ENCODE results near the gene RCCD1.

RCCD1 gene

GRCh38 chr15:90959028-90959595, 4.4 kb downstream of the RCCD1 start:
- no peak overlapping the region for H3K9ac ChIP-seq (ENCODE audit: low read length)
- no peaks in the 10 kb centered on the region for H4K20me1 ChIP-seq (ENCODE audit: insufficient read depth, low read length)
- H2AFZ ChIP-seq (ENCODE audit: low read length), result no peak overlapping the region
- no peak overlapping the region for H3K4me3 ChIP-seq (ENCODE audit: low read depth, low read length, poor library complexity, severe bottlenecking)
- TF ChIP-seq CTCF (IDR thresholded peaks at IDR 0.05; ENCODE audit: low read length), result no peak
- no peak for TF ChIP-seq EZH2 (IDR thresholded peaks at IDR 0.05; ENCODE audit: borderline replicate concordance, low read length)
- peaks cover 23% of the 10 kb centered on the region for H3K4me1 ChIP-seq (ENCODE audit: insufficient read depth, low read length, severe bottlenecking)
- no peaks in the 10 kb centered on the region for H3K27me3 ChIP-seq (ENCODE audit: insufficient read depth, low read length)
- H3K9me3 ChIP-seq (ENCODE audit: low read length), result no peaks in the 10 kb centered on the region
- H3K9me2 ChIP-seq (ENCODE audit: low read depth, low read length), result no peaks in the 10 kb centered on the region
- no peak overlapping the region for H3K27ac ChIP-seq (ENCODE audit: low read depth, low read length, poor library complexity, severe bottlenecking)
- H3K36me3 ChIP-seq (ENCODE audit: insufficient read depth, low read length), result peaks cover 45% of the 10 kb centered on the region
- no peak overlapping the region for H3K4me2 ChIP-seq (ENCODE audit: low read length)
- no peaks in the 10 kb centered on the region for H3F3A ChIP-seq (ENCODE audit: insufficient read depth, low read length)
- H3K79me2 ChIP-seq (ENCODE audit: insufficient read depth, low read length), result no peaks in the 10 kb centered on the region

GRCh38 chr15:90959894-90960293, 5.2 kb downstream of the RCCD1 start:
- H3K27me3 ChIP-seq (ENCODE audit: insufficient read depth, low read length), result no peaks in the 10 kb centered on the region
- no peak overlapping the region for H2AFZ ChIP-seq (ENCODE audit: low read length)
- peaks cover 51% of the 10 kb centered on the region for H3K36me3 ChIP-seq (ENCODE audit: insufficient read depth, low read length)
- no peak overlapping the region for H3K4me3 ChIP-seq (ENCODE audit: low read depth, low read length, poor library complexity, severe bottlenecking)
- no peaks in the 10 kb centered on the region for H3K9me3 ChIP-seq (ENCODE audit: low read length)
- H3K9ac ChIP-seq (ENCODE audit: low read length), result no peak overlapping the region
- H3F3A ChIP-seq (ENCODE audit: insufficient read depth, low read length), result no peaks in the 10 kb centered on the region
- H4K20me1 ChIP-seq (ENCODE audit: insufficient read depth, low read length), result no peaks in the 10 kb centered on the region
- TF ChIP-seq EZH2 (IDR thresholded peaks at IDR 0.05; ENCODE audit: borderline replicate concordance, low read length), result no peak
- no peak for TF ChIP-seq CTCF (IDR thresholded peaks at IDR 0.05; ENCODE audit: low read length)
- no peaks in the 10 kb centered on the region for H3K79me2 ChIP-seq (ENCODE audit: insufficient read depth, low read length)
- H3K9me2 ChIP-seq (ENCODE audit: low read depth, low read length), result no peaks in the 10 kb centered on the region
- H3K4me1 ChIP-seq (ENCODE audit: insufficient read depth, low read length, severe bottlenecking), result peaks cover 17% of the 10 kb centered on the region
- H3K4me2 ChIP-seq (ENCODE audit: low read length), result no peak overlapping the region
- no peak overlapping the region for H3K27ac ChIP-seq (ENCODE audit: low read depth, low read length, poor library complexity, severe bottlenecking)

GRCh38 chr15:90960298-90961091, 5.8 kb downstream of the RCCD1 start:
- Histone ChIP-seq H2AFZ (ENCODE audit: low read length) (no peak overlapping the region), H3K27ac (ENCODE audit: low read depth, low read length, poor library complexity, severe bottlenecking) (no peak overlapping the region), H3K4me1 (ENCODE audit: insufficient read depth, low read length, severe bottlenecking) (peaks cover 14% of the 10 kb centered on the region), H3F3A (ENCODE audit: insufficient read depth, low read length) (no peaks in the 10 kb centered on the region), H3K9me2 (ENCODE audit: low read depth, low read length) (no peaks in the 10 kb centered on the region), H3K9me3 (ENCODE audit: low read length) (no peaks in the 10 kb centered on the region), H3K79me2 (ENCODE audit: insufficient read depth, low read length) (no peaks in the 10 kb centered on the region), H3K27me3 (ENCODE audit: insufficient read depth, low read length) (no peaks in the 10 kb centered on the region), H4K20me1 (ENCODE audit: insufficient read depth, low read length) (no peaks in the 10 kb centered on the region), H3K4me3 (ENCODE audit: low read depth, low read length, poor library complexity, severe bottlenecking) (no peak overlapping the region), H3K4me2 (ENCODE audit: low read length) (no peak overlapping the region), H3K9ac (ENCODE audit: low read length) (no peak overlapping the region), H3K36me3 (ENCODE audit: insufficient read depth, low read length) (peaks cover 57% of the 10 kb centered on the region)
- no peak for TF ChIP-seq CTCF (IDR thresholded peaks at IDR 0.05; ENCODE audit: low read length)
- TF ChIP-seq EZH2 (IDR thresholded peaks at IDR 0.05; ENCODE audit: borderline replicate concordance, low read length), result no peak
